ENCODE data around the gene RBMS3. TPM values are rescaled to one million over a fixed set of nuclear protein-coding genes. Genes with fewer than 3 reads are reported as not detected.

RBMS3 gene
- total RNA-seq, 1 experiment from 2014 or later = 0.42 TPM

DNA sequence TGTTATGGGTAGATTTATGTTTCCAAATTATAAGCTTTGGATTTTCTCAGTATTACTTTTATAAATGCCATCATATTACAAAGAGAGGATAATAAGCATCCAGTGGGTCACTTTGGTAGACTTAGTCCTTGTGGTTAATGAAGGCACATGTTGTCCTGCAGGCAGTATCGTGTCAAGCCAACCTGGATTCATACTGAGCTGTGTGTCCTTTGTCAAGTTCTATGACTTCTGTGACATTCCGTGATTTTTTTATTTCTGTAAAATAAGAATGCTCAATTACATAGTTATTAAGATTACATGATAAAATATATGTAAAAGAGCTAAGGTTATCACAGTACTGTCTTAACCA is 257.7 kb downstream of the RBMS3 start:
- H3K4me2 ChIP-seq (ENCODE audit: low read length) = no peak overlapping the region
- H3K36me3 ChIP-seq (ENCODE audit: control insufficient read depth in 1 of 2, insufficient read depth in 2 of 2, low read length in 2 of 2) = no peaks in the 10 kb centered on the region
- no peaks in the 10 kb centered on the region for H3K9me2 ChIP-seq (ENCODE audit: insufficient read depth)
- no peaks in the 10 kb centered on the region for H3K79me2 ChIP-seq (ENCODE audit: insufficient read depth, low read length)
- no TSS peak for BruUV-seq (replicated peaks)
- no peak for TF ChIP-seq RAD21 (IDR thresholded peaks at IDR 0.05; ENCODE audit: low read depth)
- TF ChIP-seq, protein P1, sequence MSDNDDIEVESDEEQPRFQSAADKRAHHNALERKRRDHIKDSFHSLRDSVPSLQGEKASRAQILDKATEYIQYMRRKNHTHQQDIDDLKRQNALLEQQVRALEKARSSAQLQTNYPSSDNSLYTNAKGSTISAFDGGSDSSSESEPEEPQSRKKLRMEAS (IDR thresholded peaks at IDR 0.05) = no peak
- TF ChIP-seq CEBPB (IDR thresholded peaks at IDR 0.05; ENCODE audit: low read depth) = no peak
- no peak for TF ChIP-seq ZFX (IDR thresholded peaks at IDR 0.05)
- no peak for TF ChIP-seq POLR2A (IDR thresholded peaks at IDR 0.05; ENCODE audit: borderline replicate concordance, extremely low read depth, insufficient read depth, insufficient read length)
- TF ChIP-seq, protein P2, sequence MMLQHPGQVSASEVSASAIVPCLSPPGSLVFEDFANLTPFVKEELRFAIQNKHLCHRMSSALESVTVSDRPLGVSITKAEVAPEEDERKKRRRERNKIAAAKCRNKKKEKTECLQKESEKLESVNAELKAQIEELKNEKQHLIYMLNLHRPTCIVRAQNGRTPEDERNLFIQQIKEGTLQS (IDR thresholded peaks at IDR 0.05) = no peak
- TF ChIP-seq YY1 (IDR thresholded peaks at IDR 0.05; ENCODE audit: extremely low read depth, insufficient replicate concordance, low read depth, low read length) = no peak
- no peak for TF ChIP-seq TCF7L2 (IDR thresholded peaks at IDR 0.05; ENCODE audit: borderline replicate concordance, extremely low read depth, insufficient read depth, insufficient read length)
- TF ChIP-seq JUND (IDR thresholded peaks at IDR 0.05) = no peak
- TF ChIP-seq ELF1 (IDR thresholded peaks at IDR 0.05; ENCODE audit: borderline replicate concordance, low read depth) = no peak
- TF ChIP-seq CBX3 (IDR thresholded peaks at IDR 0.05; ENCODE audit: low read depth) = no peak
- no peak for TF ChIP-seq FOSL1 (IDR thresholded peaks at IDR 0.05; ENCODE audit: low read depth)
- TF ChIP-seq, protein P3, sequence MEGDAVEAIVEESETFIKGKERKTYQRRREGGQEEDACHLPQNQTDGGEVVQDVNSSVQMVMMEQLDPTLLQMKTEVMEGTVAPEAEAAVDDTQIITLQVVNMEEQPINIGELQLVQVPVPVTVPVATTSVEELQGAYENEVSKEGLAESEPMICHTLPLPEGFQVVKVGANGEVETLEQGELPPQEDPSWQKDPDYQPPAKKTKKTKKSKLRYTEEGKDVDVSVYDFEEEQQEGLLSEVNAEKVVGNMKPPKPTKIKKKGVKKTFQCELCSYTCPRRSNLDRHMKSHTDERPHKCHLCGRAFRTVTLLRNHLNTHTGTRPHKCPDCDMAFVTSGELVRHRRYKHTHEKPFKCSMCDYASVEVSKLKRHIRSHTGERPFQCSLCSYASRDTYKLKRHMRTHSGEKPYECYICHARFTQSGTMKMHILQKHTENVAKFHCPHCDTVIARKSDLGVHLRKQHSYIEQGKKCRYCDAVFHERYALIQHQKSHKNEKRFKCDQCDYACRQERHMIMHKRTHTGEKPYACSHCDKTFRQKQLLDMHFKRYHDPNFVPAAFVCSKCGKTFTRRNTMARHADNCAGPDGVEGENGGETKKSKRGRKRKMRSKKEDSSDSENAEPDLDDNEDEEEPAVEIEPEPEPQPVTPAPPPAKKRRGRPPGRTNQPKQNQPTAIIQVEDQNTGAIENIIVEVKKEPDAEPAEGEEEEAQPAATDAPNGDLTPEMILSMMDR (IDR thresholded peaks at IDR 0.05 in 2 of 3, conservative IDR thresholded peaks at IDR 0.05 in 1 of 3; ENCODE audit: borderline replicate concordance in 1 of 3, insufficient read depth in 1 of 3, low read depth in 2 of 3, low read length in 2 of 3) = no peak
- no peak for TF ChIP-seq SRF (IDR thresholded peaks at IDR 0.05; ENCODE audit: low read depth)
- no peak for TF ChIP-seq EGR1 (IDR thresholded peaks at IDR 0.05; ENCODE audit: low read depth)
- no peak for TF ChIP-seq SP1 (IDR thresholded peaks at IDR 0.05; ENCODE audit: low read depth)
- TF ChIP-seq EZH2 (IDR thresholded peaks at IDR 0.05) = no peak
- TF ChIP-seq, protein P4, sequence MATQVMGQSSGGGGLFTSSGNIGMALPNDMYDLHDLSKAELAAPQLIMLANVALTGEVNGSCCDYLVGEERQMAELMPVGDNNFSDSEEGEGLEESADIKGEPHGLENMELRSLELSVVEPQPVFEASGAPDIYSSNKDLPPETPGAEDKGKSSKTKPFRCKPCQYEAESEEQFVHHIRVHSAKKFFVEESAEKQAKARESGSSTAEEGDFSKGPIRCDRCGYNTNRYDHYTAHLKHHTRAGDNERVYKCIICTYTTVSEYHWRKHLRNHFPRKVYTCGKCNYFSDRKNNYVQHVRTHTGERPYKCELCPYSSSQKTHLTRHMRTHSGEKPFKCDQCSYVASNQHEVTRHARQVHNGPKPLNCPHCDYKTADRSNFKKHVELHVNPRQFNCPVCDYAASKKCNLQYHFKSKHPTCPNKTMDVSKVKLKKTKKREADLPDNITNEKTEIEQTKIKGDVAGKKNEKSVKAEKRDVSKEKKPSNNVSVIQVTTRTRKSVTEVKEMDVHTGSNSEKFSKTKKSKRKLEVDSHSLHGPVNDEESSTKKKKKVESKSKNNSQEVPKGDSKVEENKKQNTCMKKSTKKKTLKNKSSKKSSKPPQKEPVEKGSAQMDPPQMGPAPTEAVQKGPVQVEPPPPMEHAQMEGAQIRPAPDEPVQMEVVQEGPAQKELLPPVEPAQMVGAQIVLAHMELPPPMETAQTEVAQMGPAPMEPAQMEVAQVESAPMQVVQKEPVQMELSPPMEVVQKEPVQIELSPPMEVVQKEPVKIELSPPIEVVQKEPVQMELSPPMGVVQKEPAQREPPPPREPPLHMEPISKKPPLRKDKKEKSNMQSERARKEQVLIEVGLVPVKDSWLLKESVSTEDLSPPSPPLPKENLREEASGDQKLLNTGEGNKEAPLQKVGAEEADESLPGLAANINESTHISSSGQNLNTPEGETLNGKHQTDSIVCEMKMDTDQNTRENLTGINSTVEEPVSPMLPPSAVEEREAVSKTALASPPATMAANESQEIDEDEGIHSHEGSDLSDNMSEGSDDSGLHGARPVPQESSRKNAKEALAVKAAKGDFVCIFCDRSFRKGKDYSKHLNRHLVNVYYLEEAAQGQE (IDR thresholded peaks at IDR 0.05; ENCODE audit: low read depth) = no peak
- TF ChIP-seq ZNF274 (IDR thresholded peaks at IDR 0.05; ENCODE audit: low read depth, low read length) = no peak
- TF ChIP-seq SIN3A (IDR thresholded peaks at IDR 0.05; ENCODE audit: low read depth) = no peak
- no peak overlapping the region for H3K27ac ChIP-seq (ENCODE audit: low read depth, low read length)
- POLR2A ChIA-PET = no interaction called here
- H3K4me3 ChIP-seq (replicated peaks in 1 of 2; ENCODE audit: low read depth in 1 of 2, low read length in 2 of 2) = no peak overlapping the region
- 0 out of 2 replicates have a peak, but pooled peaks cover 4% of the 10 kb centered on the region for H3K27me3 ChIP-seq (ENCODE audit: insufficient read depth, low read length)
- DNase-seq (ENCODE audit: low read depth, low spot score) (no peak), ATAC-seq (no peak)
- intact Hi-C loops (cut with micrococcal nuclease) = no loop called here
- CTCF ChIA-PET = no interaction called here
- no peak overlapping the region for H3K9ac ChIP-seq (ENCODE audit: low read length)
- no peaks in the 10 kb centered on the region for H3K4me1 ChIP-seq (ENCODE audit: control insufficient read depth in 1 of 2, insufficient read depth in 2 of 2, low read length in 2 of 2)
- RAD21 ChIA-PET (ENCODE audit: low non-redundant PET in 1 of 2, low total read pairs in 2 of 2, uncharacterized antibody in 2 of 2, unreplicated experiment in 2 of 2) = no interaction called here
- no peaks in the 10 kb centered on the region for H4K20me1 ChIP-seq (ENCODE audit: insufficient read depth)
- H2AFZ ChIP-seq (ENCODE audit: low read depth, low read length, poor library complexity, severe bottlenecking) = no peak overlapping the region
- H3K9me3 ChIP-seq (ENCODE audit: control insufficient read depth in 1 of 2, insufficient read depth in 1 of 2, low read depth in 1 of 2, low read length in 2 of 2) = no peaks in the 10 kb centered on the region

Measured in HCT116 (cell line).